HepG2 (cell line): Measurements from ENCODE around the gene GP1BA. TPM values are rescaled to one million over a fixed set of nuclear protein-coding genes. Genes with fewer than 3 reads are reported as not detected.

Source experiments
- CBFB ChIP-seq: sonication (generic); formaldehyde crosslinking; IDR thresholded peaks from 2 replicates; pipeline ENCODE4 v1.4.0; 2020; ENCODE audit warnings: missing genetic modification reagents
- CHCHD3 ChIP-seq: sonication (generic); formaldehyde crosslinking; IDR thresholded peaks from 2 replicates; pipeline ENCODE4 v1.8.0; 2022; ENCODE audit warnings: mild to moderate bottlenecking, missing genetic modification reagents, moderate library complexity
- FOXO1 ChIP-seq: sonication (generic); formaldehyde crosslinking; IDR thresholded peaks from 2 replicates; pipeline ENCODE4 v1.4.0; 2020; ENCODE audit warnings: missing genetic modification reagents
- KMT2A ChIP-seq: sonication (generic); formaldehyde crosslinking; IDR thresholded peaks from 2 replicates; pipeline ENCODE4 v1.4.0; 2020; ENCODE audit warnings: missing genetic modification reagents
- PAXIP1 ChIP-seq: sonication (generic); formaldehyde crosslinking; conservative IDR thresholded peaks from 2 replicates; pipeline ENCODE4 v1.4.0; 2020; ENCODE audit warnings: mild to moderate bottlenecking, missing genetic modification reagents, moderate library complexity
- REPIN1 ChIP-seq: sonication (generic); formaldehyde crosslinking; IDR thresholded peaks from 2 replicates; pipeline ENCODE4 v1.8.0; 2022; ENCODE audit warnings: missing genetic modification reagents, low read depth, mild to moderate bottlenecking, borderline replicate concordance
- ZBTB40 ChIP-seq, 2 experiments: fragments of 450-650 bp in 1 of 2; sonication (generic) in 1 of 2; formaldehyde crosslinking in 1 of 2; IDR thresholded peaks; 2 replicates each; pipeline versions ENCODE4 v1.6.1 to v1.8.0; 2016 to 2022; ENCODE audit warnings: antibody characterized with exemption in 1 of 2, mild to moderate bottlenecking in 1 of 2, missing genetic modification reagents in 1 of 2
- ZNF20 ChIP-seq: sonication (generic); formaldehyde crosslinking; IDR thresholded peaks from 2 replicates; pipeline ENCODE4 v1.4.0; 2020; ENCODE audit warnings: mild to moderate bottlenecking, moderate library complexity, missing genetic modification reagents
- ZNF547 ChIP-seq: sonication (generic); formaldehyde crosslinking; IDR thresholded peaks from 2 replicates; pipeline ENCODE4 v1.5.1; 2020; ENCODE audit warnings: mild to moderate bottlenecking, missing genetic modification reagents
- ZNF597 ChIP-seq: sonication (generic); formaldehyde crosslinking; IDR thresholded peaks from 2 replicates; pipeline ENCODE4 v1.5.0; 2020; ENCODE audit warnings: missing genetic modification reagents
- polyA plus RNA-seq, 8 experiments: library from polyadenylated mRNA; depleted of rRNA in 3 of 8; stranded (reverse) in 7 of 8; unstranded in 1 of 8; fragments of >200 nt; fragmentation: Illumina TruSeq in 4 of 8; extraction: Trizol in 4 of 8; gene quantifications; 2 replicates each; pipeline versions ENCODE4 v1.2.1 to v1.2.3, GENCODE V29; 2011 to 2016; ENCODE audit warnings: low read depth in 4 of 8, missing spikeins in 1 of 8, mixed read lengths in 1 of 8; ENCODE audit not compliant: insufficient read depth in 1 of 8
- total RNA-seq, 5 experiments: library from RNA; depleted of rRNA; stranded (reverse); fragments of >200 nt; fragmentation: Illumina TruSeq; extraction: Trizol; gene quantifications; 2 replicates each; pipeline ENCODE4 v1.2.3, GENCODE V29; 2016; ENCODE audit warnings: low read depth in 1 of 5
- TF ChIP-seq, protein P1 (sequence below): sonication (generic); formaldehyde crosslinking; IDR thresholded peaks from 2 replicates; pipeline ENCODE4 v1.4.0; 2020; ENCODE audit warnings: missing genetic modification reagents

Gene GP1BA
- total and polyA plus RNA-seq, 2 of the 13 experiments (the other 11 are each of a cell fraction or from before 2014, with no cell fraction given): not detected

DNA sequence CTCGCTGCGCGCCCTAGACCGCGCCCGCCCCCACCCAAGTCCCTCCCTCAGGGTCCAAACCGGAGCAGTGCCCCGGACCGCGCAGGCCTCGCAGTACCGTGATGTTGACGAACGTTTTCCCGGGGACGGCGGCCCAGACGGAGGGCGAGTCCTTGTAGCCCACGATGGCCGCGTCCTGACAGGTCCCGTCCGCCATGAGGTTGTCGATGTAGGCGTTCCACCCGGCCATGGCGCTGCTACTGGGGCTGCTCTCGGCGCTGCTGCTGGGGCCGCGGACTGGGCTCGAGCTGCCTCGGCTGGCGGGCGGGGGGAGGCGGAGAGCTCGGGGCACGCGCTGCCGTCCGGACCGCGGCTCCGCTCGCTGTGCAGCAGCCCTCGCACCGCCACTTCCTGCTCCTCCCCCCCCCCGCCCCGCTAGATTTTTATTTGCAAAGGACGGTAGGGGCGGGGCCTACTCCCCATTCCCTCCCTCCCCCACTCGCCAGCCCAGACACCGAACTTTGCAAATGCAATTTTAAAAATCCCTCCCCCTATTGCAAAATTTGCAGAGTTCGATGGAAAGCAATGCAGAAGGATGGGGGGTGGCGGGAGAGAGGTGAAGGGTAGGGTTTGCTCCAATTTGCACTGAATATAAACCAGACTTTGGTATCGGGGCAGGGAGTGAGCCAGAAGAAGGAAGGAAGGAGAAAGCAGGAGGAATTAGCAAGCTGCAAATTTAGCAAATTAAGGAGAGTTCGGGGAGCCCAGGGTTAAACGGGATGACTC is 16.3 kb downstream of the GP1BA start, which contains the start of gene PFN1 (continued):
- TF ChIP-seq PAXIP1 (CRISPR knock-in tag): peak; percentile 43
- TF ChIP-seq CBFB (CRISPR knock-in tag): no peak; the same call in 1 of the 2 replicates
- TF ChIP-seq REPIN1 (CRISPR knock-in tag): no peak
- TF ChIP-seq CHCHD3 (CRISPR knock-in tag): 0 out of 2 replicates have a peak, but pooled peaks have one; percentile 10
- peak; percentile 43; the same call in 1 of the 2 replicates for TF ChIP-seq FOXO1
- peak; percentile 43; the same call in 1 of the 2 replicates for TF ChIP-seq KMT2A
- peak; percentile 63; the same call in 1 of the 2 replicates for TF ChIP-seq ZNF20
- TF ChIP-seq ZNF547: 0 out of 2 replicates have a peak, but pooled peaks have one; percentile 8
- TF ChIP-seq ZBTB40 (IDR thresholded peaks at IDR 0.05): no peak
- peak; percentile 57 for TF ChIP-seq ZBTB40 (CRISPR knock-in tag; IDR thresholded peaks at IDR 0.05)
- TF ChIP-seq, protein P1, sequence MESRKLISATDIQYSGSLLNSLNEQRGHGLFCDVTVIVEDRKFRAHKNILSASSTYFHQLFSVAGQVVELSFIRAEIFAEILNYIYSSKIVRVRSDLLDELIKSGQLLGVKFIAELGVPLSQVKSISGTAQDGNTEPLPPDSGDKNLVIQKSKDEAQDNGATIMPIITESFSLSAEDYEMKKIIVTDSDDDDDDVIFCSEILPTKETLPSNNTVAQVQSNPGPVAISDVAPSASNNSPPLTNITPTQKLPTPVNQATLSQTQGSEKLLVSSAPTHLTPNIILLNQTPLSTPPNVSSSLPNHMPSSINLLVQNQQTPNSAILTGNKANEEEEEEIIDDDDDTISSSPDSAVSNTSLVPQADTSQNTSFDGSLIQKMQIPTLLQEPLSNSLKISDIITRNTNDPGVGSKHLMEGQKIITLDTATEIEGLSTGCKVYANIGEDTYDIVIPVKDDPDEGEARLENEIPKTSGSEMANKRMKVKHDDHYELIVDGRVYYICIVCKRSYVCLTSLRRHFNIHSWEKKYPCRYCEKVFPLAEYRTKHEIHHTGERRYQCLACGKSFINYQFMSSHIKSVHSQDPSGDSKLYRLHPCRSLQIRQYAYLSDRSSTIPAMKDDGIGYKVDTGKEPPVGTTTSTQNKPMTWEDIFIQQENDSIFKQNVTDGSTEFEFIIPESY (CRISPR knock-in tag): 0 out of 2 replicates have a peak, but pooled peaks have one; percentile 5
- TF ChIP-seq ZNF597 (CRISPR knock-in tag): no peak
